22Rv1 (cell line): Measurements from ENCODE around the gene MYH10.

Source experiments
- H3K27ac ChIP-seq: fragments of 450-650 bp; 2 replicates; pipeline ENCODE4 v1.5.1; 2017
- CTCF ChIP-seq: fragments of 450-650 bp; IDR thresholded peaks from 2 replicates; pipeline ENCODE4 v1.5.1; 2017; ENCODE audit warnings: mild to moderate bottlenecking
- ZFX ChIP-seq: fragments of 450-650 bp; IDR thresholded peaks from 2 replicates; pipeline ENCODE4 v1.6.1; 2017; ENCODE audit warnings: antibody characterized with exemption, borderline replicate concordance

Gene MYH10

DNA sequence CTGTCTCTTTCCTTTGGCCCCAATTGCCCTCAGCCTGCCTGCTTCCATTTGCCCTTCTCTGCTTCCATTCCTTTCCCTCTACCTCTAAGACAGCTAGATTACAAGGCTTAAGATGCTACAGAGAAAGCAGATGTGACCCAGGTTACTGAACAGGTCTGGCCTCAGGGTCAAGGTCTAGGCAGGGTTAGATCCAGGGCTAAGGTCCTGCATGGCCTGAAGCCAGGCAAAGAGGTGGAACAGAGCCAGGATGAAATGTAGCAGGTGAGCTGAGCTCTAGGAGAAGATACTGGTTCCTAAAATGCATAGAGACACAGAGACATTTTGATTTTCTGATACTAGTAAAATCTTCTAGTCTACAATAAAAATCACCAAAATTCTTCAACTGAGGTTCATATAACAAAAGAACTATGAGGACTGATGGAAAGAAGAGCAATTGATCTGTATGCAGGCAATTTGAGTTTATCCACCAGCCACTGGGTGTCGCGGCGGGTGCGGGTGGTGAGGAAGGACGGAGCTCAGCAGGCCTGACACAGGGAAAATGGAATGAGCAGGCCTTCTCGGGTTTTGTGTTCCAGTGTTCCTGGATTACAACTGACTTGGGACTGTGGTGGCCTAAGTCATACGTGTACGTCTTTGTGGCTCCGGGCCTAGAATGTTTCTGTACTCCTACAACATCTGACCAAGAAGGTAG lies 95.9 kb downstream of the MYH10 start:
- TF ChIP-seq ZFX, result no peak
- TF ChIP-seq CTCF, result no peak
- no peak overlapping the region for H3K27ac ChIP-seq

- TF ChIP-seq ZFX, result no peak
- TF ChIP-seq CTCF, result no peak
These were observed 98.5 kb downstream of the MYH10 start for GRCh38 chr17:8532021-8532420.

GRCh38 chr17:8522577-8522976 lies 107.9 kb downstream of the MYH10 start:
- H3K27ac ChIP-seq, result no peak overlapping the region
- no peak for TF ChIP-seq CTCF
- TF ChIP-seq ZFX, result no peak

More at GRCh38 chr17:8532021-8532420, 98.5 kb downstream of the MYH10 start:
- no peak overlapping the region for H3K27ac ChIP-seq

- TF ChIP-seq CTCF, result no peak
- no peak for TF ChIP-seq ZFX
- no peak overlapping the region for H3K27ac ChIP-seq
These were observed 109.5 kb downstream of the MYH10 start for GRCh38 chr17:8520981-8521380.

DNA sequence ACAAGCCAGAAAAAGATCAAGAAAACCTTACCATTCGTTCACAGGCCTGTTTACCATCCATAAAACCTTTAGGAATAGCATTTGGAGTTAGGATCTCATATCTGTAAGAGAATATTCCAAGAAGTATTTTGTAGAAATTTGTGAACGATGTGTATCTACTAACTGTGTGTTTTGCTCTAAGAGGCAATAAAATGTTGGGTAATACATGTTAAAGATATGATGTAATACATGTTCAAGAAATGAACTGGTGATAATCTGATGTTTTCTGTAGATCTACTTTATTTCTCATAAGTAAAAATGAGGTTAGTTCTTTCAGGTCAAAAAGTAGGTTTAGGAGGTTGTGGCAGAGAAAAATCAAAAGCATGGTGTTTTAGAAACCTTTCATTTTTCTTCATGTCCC lies 111.7 kb downstream of the MYH10 start:
- TF ChIP-seq ZFX, result no peak
- no peak for TF ChIP-seq CTCF
- H3K27ac ChIP-seq, result no peak overlapping the region

DNA sequence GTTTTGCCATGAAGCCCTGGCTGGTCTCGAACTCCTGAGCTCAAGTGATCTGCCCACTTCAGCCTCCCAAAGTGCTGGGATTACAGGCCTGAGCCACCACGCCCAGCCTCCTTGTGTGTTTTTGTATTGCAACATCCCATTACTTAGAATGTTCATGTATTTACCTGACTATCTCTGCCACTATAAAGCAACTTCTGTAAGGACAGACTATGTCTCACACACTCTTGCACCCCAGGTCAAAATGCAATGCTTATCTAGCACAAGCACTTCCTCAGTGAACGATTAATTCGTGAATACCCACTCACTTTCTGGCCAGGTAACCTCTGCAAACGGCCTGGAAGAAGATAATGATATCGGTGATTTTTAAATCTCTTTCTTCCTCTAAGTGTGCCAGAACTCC lies 112.2 kb downstream of the MYH10 start:
- no peak overlapping the region for H3K27ac ChIP-seq
- TF ChIP-seq ZFX, result no peak
- TF ChIP-seq CTCF, result no peak

DNA sequence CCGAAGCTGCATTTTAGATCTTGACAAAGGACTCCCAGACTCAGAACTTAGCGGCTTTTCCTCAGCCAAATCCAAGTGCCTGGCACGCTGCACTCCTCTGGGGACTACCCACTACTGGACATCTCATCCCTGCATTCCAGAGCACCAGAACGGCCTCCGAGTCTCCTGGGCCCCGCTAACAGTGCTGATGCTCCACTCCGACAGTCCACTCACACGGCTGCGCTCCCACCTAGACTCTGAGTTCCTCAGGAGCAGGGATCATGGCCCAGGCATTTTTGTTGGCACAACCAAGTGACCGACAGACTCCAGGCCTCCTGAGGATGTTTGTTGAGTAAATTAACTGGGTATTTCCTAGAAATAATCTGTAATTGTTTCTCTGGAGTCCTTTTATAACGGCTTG lies 115.7 kb downstream of the MYH10 start:
- TF ChIP-seq ZFX (no peak), CTCF (no peak)
- H3K27ac ChIP-seq, result no peak overlapping the region
